ENCODE results near the gene CRTC3.
"Not testable (repeated sequence)": the region's sequence is repeated elsewhere in the genome, so short reads cannot be mapped to it uniquely, and the experiment has no call there.

The CRTC3 gene

DNA sequence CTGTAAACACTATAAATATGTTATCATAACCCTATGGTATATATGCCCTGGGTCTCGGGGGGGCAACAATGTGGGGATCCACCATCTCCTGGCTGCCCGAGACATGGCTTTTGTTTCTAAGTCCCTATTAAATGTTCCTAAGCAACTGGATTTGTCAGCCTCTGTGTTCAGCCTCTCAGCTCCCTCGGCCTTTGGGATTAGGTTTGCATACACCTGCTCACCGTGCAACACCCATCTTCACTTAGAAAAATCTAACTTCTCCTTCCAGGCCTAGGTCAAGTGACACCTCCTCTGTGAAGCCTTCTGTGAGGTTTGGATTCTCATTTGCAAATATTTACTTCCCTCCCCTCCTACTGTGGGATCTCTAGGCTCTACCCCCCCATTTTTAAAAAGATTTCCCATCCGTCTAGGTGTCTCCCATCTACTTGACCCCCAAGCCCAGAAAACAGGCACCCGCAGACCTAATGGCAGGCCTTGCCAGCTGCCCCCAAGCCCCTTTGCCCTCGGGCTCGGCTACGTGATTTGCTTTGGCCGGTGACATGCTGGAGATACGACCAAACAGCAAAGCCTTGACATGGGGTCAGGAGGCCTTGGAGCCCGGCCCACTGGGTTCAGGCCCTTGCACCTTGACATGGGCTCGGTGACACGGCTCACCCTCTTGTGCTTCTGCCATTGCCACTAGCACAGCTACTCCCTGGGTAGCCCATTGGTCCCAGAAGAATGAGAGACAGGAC lies 121.4 kb downstream of the CRTC3 start:
- no peak overlapping the region for H3K4me3 ChIP-seq (ENCODE audit: low read depth, low read length)
- ChIA-PET CTCF (interaction anchor here (2.7 to 7.4 kb wide), 3 partner anchors 13 to 282 kb away, joined by 9 to 204 read pairs (median 91); partner anchors contain the start of genes FES, HDDC3 and UNC45A), POLR2A (no interaction called here)
- DNase-seq (ENCODE audit: low read depth, low spot score): no peak
- TF ChIP-seq, protein P1, sequence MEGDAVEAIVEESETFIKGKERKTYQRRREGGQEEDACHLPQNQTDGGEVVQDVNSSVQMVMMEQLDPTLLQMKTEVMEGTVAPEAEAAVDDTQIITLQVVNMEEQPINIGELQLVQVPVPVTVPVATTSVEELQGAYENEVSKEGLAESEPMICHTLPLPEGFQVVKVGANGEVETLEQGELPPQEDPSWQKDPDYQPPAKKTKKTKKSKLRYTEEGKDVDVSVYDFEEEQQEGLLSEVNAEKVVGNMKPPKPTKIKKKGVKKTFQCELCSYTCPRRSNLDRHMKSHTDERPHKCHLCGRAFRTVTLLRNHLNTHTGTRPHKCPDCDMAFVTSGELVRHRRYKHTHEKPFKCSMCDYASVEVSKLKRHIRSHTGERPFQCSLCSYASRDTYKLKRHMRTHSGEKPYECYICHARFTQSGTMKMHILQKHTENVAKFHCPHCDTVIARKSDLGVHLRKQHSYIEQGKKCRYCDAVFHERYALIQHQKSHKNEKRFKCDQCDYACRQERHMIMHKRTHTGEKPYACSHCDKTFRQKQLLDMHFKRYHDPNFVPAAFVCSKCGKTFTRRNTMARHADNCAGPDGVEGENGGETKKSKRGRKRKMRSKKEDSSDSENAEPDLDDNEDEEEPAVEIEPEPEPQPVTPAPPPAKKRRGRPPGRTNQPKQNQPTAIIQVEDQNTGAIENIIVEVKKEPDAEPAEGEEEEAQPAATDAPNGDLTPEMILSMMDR (IDR thresholded peaks at IDR 0.05; ENCODE audit: insufficient read depth, low read length, missing control alignments): no peak

DNA sequence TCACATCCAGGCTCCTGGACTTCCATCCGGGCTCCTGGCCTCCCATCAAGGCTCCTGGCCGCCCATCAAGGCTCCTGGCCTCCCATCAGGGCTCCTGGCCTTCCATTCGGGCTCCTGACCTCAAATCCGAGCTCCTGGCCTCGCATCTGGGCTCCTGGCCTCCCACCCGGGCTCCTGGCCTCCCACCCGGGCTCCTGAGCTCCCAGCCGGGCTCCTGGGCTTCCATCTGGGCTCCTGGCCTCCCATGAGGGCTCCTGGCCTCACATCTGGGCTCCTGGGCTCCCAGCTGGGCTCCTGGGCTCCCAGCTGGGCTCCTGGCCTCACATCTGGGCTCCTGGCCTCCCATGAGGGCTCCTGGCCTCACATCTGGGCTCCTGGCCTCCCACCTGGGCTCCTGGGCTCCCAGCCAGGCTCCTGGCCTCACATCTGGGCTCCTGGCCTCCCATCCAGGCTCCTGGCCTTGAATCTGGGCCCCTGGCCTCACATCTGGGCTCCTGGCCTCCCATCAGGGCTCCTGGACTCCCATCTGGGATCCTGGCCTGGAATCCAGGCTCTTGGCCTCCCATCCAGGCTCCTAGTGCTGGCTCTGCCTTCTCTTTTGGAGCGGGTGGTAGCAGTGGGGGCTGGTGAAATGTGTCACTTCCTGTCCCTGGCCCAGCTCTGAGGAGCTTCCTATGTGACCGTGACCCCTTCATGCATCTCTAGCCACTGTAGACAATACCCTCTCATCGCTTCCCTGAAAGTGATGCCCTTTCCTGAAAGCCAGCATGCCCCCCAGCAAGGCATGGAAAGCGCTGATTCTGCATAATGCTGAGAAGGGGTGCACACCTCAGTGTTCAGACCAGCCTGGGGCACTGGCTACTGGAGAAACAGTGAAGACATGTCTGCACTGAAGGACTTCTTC lies 124.8 kb downstream of the CRTC3 start:
- POLR2A ChIA-PET: no interaction called here
- no peak for DNase-seq (ENCODE audit: low read depth, low spot score)
- CTCF ChIA-PET: interaction anchor here (1.3 to 7.4 kb wide), 4 partner anchors 9 to 278 kb away, joined by 3 to 204 read pairs (median 12); partner anchors contain the start of genes FES and HDDC3
- no peak overlapping the region for H3K4me3 ChIP-seq (ENCODE audit: low read depth, low read length)
- TF ChIP-seq, protein P1 (IDR thresholded peaks at IDR 0.05; ENCODE audit: insufficient read depth, low read length, missing control alignments): no peak

DNA sequence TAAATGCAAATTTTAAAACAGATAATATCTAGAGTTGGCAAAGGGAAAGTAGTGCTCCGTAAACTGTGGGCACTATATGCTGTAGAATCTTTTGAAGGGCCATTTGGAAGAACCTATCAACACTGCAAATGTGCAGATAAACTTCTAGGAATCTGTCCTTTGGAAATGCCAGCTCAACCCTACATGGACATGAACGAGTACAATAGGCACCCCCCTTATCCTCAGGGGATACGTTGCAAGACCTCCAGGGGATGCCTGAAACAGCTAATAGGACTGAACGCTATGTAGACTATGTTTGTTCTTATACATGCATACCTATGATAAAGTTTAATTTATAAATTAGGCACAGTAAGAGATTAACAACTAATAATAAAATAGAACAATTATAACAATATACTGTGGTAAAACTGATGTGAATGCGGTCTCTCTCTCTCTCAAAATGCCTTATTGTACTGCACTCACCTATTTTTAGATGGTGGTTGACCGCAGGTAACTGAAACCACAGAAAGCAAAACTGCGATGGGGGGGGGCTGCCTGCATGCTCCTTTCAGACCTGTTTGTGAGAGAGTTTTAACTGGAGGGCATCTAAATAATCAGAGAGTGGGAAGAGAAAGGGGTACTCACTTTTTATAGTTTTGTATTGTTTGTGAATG lies 127.9 kb downstream of the CRTC3 start:
- H3K4me3 ChIP-seq (ENCODE audit: low read depth, low read length); CTCF ChIA-PET; DNase-seq (ENCODE audit: low read depth, low spot score); POLR2A ChIA-PET: not testable (repeated sequence)

DNA sequence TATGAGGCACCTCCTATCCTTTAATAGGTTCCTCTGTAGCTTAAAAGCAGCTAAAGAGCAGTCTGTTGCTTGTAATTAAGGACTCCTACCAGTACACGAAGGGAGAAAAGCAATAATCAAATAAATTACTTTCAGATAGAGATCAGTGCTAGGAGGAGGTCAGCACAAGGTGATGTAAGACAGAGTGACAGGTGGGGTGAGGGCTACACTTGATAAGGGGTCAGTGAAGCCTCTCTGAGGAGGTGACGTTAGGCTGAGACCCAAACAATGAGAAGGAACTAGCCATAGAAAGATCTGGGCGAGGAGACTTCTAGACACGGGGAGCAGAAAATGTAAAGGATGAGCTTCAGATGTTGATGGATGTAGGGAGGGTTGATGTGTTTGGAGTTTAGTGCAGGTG lies 129.8 kb downstream of the CRTC3 start:
- CTCF ChIA-PET: interaction anchor here (0.6 to 2.6 kb wide), 6 partner anchors 10 to 297 kb away, joined by 3 to 13 read pairs (median 4); no protein-coding TSS in a partner anchor
- no peak for DNase-seq (ENCODE audit: low read depth, low spot score)
- TF ChIP-seq, protein P1 (IDR thresholded peaks at IDR 0.05; ENCODE audit: insufficient read depth, low read length, missing control alignments): no peak
- H3K4me3 ChIP-seq (ENCODE audit: low read depth, low read length): no peak overlapping the region
- POLR2A ChIA-PET: interaction anchor here (0.6 kb wide), 1 partner anchor 11 kb away, joined by 4 read pairs; no protein-coding TSS in a partner anchor

DNA sequence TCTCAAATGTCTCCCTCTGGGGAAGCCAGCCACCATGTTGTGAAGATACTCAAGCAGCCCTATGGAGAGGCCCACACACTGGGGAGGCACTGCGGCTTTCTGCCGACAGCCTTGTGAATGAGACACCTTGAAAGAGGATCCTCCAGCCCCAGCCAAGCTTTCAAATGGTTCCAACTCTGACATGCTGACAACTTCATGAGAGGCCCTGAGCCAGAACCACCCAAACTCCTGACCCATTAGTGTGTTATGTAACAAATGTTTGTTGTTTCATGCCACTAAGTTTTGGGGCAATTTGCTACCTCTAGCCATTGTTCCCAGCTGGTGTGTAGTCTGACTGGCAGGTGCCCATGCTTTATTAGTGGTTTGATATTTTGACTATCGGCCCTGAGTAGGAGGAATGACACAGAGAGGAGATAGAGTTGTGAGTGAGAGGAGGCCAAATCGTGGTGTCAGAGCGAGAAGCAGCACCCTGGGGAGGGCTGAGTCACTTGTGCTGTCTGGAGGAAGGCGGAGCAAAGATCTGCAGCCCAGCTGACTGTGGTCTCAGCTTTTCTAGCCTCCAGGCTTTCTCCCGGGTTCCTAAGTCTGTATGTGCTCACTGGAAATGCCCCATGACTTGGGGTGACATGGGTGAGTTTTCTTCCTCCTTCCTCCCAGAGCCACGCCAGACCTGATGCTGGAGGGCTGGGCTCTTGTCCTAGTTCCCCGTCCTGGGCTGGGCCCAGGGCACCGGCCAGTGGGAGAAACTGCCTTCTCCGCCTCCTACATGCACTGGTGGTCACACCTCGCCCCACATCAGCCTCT lies 130.7 kb downstream of the CRTC3 start:
- TF ChIP-seq, protein P1 (IDR thresholded peaks at IDR 0.05; ENCODE audit: insufficient read depth, low read length, missing control alignments): no peak
- DNase-seq (ENCODE audit: low read depth, low spot score): peak; percentile 64
- POLR2A ChIA-PET: interaction anchor here (0.6 to 1.2 kb wide), 2 partner anchors 10 to 21 kb away, joined by 4 read pairs; no protein-coding TSS in a partner anchor
- no peak overlapping the region; the same call in 1 of the 2 replicates for H3K4me3 ChIP-seq (ENCODE audit: low read depth, low read length)
- CTCF ChIA-PET: interaction anchor here (0.6 to 2.6 kb wide), 6 partner anchors 10 to 296 kb away, joined by 3 to 13 read pairs (median 4); no protein-coding TSS in a partner anchor

DNA sequence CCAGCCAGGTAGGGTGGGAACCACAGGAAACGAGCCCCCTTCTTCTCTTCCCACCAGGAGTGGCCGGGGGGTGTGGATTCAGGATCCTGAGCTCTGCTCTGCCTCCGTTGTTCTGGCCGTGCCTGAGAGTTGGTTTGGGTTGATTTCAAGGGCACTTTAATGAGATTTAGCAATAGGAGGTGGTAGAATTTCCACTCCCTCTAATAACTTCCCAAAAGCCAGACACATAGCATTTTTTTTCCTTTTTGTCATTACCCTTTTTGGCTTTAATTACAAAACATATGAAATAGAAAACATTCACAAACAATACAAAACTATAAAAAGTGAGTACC lies 131.2 kb downstream of the CRTC3 start:
- H3K4me3 ChIP-seq (ENCODE audit: low read depth, low read length); DNase-seq (ENCODE audit: low read depth, low spot score): not testable (repeated sequence)
- POLR2A ChIA-PET: interaction anchor here (1.2 kb wide), 1 partner anchor 20 kb away, joined by 4 read pairs; no protein-coding TSS in a partner anchor
- CTCF ChIA-PET: interaction anchor here (1.4 to 2.6 kb wide), 3 partner anchors 11 to 240 kb away, joined by 3 to 9 read pairs (median 6); no protein-coding TSS in a partner anchor

DNA sequence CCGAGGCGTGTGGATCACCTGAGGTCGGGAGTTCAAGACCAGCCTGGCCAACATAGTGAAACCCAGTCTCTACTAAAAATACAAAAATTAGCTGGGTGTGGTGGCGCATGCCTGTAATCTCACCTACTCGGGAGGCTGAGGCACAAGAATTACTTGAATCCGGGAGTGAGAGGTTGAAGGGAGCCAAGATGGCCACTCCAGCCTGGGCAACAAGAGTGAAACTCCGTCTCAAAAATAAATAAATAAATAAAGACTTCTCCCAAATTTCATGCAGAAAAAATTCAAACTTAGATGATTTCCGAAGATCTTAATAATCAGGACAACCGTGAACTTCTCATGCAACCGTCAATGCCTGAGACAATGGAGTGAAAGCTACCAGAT lies 134.3 kb downstream of the CRTC3 start:
- CTCF ChIA-PET: interaction anchor here (0.6 to 1.4 kb wide), 7 partner anchors 10 to 270 kb away, joined by 3 to 5 read pairs (median 3); no protein-coding TSS in a partner anchor
- H3K4me3 ChIP-seq (ENCODE audit: low read depth, low read length); POLR2A ChIA-PET; DNase-seq (ENCODE audit: low read depth, low spot score): not testable (repeated sequence)
